Prostate gland (tissue), 2 donors: Measurements from ENCODE around the gene GIT2. TPM values are rescaled to one million over a fixed set of nuclear protein-coding genes. Genes with fewer than 3 reads are reported as not detected.

ENCODE experiments used
- DNase-seq: peaks from one replicate; pipeline ENCODE4 v3.0.0-alpha.2; 2019; ENCODE audit warnings: low spot score
- H3K27ac ChIP-seq, 2 donors: fragments of 200-600 bp; sonication (generic); 2 replicates each; pipeline ENCODE4 v1.5.1; 2017 to 2019
- H3K27me3 ChIP-seq: fragments of 200-600 bp; sonication (generic); replicated peaks from 2 replicates; pipeline ENCODE4 v1.5.1; 2019; ENCODE audit not compliant: insufficient read depth
- H3K36me3 ChIP-seq, 2 donors: fragments of 200-600 bp; sonication (generic); 1 replicate in 1 of 2; 2 replicates in 1 of 2; pipeline versions ENCODE4 v1.5.1 to v1.8.1; 2017 to 2019
- H3K4me1 ChIP-seq: fragments of 200-600 bp; sonication (generic); replicated peaks from 2 replicates; pipeline ENCODE4 v1.5.1; 2019
- H3K4me3 ChIP-seq, 2 donors: fragments of 200-600 bp; sonication (generic); 2 replicates each; pipeline ENCODE4 v1.5.1; 2017 to 2019
- H3K9me3 ChIP-seq: fragments of 200-600 bp; sonication (generic); 2 replicates; pipeline ENCODE4 v1.5.1; 2017
- CTCF ChIP-seq, 4 experiments: fragments of 200-600 bp in 2 of 4; fragments of 450-650 bp in 2 of 4; sonication (generic) in 2 of 4; IDR thresholded peaks; 1 replicate in 3 of 4; 2 replicates in 1 of 4; pipeline ENCODE4 v1.5.1; 2016 to 2019; ENCODE audit warnings: antibody characterized with exemption in 4 of 4, mild to moderate bottlenecking in 2 of 4, moderate library complexity in 2 of 4
- POLR2A ChIP-seq: fragments of 450-650 bp; IDR thresholded peaks from one replicate; pipeline ENCODE4 v1.6.1; 2016; ENCODE audit warnings: antibody characterized with exemption, mild to moderate bottlenecking
- POLR2AphosphoS5 ChIP-seq: sonication (generic); formaldehyde crosslinking; IDR thresholded peaks from one replicate; pipeline ENCODE4 v1.6.1; 2017; ENCODE audit warnings: antibody characterized with exemption
- WGBS: methylation state at CpG from one replicate; pipeline ENCODE4 v1.1.5; 2018; 5-methylcytosine and 5-hydroxymethylcytosine counted together
- intact Hi-C: fragments of 100-400 bp; cut with DNase I; formaldehyde crosslinking; loops from one replicate; pipeline ENCODE4 v1.14.2; 2022
- total RNA-seq, 2 donors: library from RNA; depleted of rRNA; stranded (reverse); fragments of >200 nt; gene quantifications; one replicate each; pipeline ENCODE4 v1.1.0, GENCODE V29; 2016

Gene GIT2
- total RNA-seq, 2 donors from 2014 or later, result 20.9 to 43.3 TPM

DNA sequence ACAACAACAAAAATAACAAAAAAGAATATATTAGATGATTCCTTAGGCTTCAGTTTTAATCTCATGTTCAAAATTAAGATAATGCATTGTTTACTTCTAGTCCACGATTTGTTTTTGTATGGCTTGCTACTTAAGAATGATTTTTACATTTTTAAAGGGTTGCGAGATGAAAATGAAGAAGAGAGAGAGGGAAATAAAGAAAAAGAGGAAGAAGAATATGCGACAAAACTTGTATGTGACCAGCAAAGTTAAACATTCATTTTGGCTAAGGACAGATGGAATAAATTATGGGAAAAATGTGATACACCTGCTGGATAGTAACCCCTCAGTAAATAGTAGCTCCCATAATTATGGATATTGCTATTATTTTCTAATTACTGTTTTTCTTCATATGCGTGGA lies 1.2 kb upstream of the GIT2 start:
- intact Hi-C loops, result loop anchor here (5.0 kb wide), 2 partner anchors 45 to 95 kb away; partner anchors contain the start of gene TCHP
- H3K36me3 ChIP-seq, result no peaks in the 10 kb centered on the region
- no peaks in the 10 kb centered on the region for H3K27me3 ChIP-seq
- 89% methylated on average over 4 of the region's 4 CpGs for whole genome bisulfite sequencing
- H3K4me1 ChIP-seq, result no peaks in the 10 kb centered on the region
- H3K27ac ChIP-seq, result no peak overlapping the region
- DNase-seq, result no peak
- no peak overlapping the region for H3K4me3 ChIP-seq
- TF ChIP-seq POLR2AphosphoS5, result no peak
- TF ChIP-seq POLR2A, result no peak
- TF ChIP-seq CTCF (IDR thresholded peaks at IDR 0.05), result no peak
- no peaks in the 10 kb centered on the region for H3K9me3 ChIP-seq

GRCh38 chr12:109996483-109996853 lies 300 bp upstream of the GIT2 start:
- WGBS, result 47% methylated on average over 2 of the region's 2 CpGs
- Histone ChIP-seq H3K4me3 (peak overlapping the region; percentile 85 to 88), H3K27ac (peak overlapping the region in 1 of 2 donors; percentile 54), H3K9me3 (no peaks in the 10 kb centered on the region), H3K36me3 (no peaks in the 10 kb centered on the region), H3K4me1 (no peaks in the 10 kb centered on the region), H3K27me3 (no peaks in the 10 kb centered on the region)
- intact Hi-C loops, result loop anchor here (5.0 kb wide), 2 partner anchors 44 to 94 kb away; partner anchors contain the start of gene TCHP
- no peak for DNase-seq
- TF ChIP-seq POLR2A (no peak), POLR2AphosphoS5 (no peak), CTCF (IDR thresholded peaks at IDR 0.05) (no peak)

DNA sequence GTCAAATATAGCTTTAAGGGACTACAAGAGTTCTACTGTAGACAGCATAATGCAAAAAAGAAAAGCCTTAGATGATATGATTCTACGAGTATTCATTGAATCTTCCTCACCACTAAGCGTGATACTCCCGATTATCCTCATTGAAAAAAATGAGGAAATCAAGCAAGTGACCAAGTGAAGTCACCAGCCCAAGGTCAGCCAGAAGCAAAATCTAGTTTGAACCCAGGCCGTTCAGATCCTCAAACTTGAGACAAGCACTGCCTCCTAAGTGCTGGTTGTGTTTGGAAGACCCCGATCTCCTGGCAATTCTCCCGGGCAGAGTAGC lies 845 bp downstream of the GIT2 start:
- Histone ChIP-seq H3K4me1 (no peaks in the 10 kb centered on the region), H3K9me3 (no peaks in the 10 kb centered on the region), H3K36me3 (no peaks in the 10 kb centered on the region), H3K4me3 (peak overlapping the region; percentile 85 to 88), H3K27me3 (no peaks in the 10 kb centered on the region), H3K27ac (peak overlapping the region; percentile 48 to 54)
- TF ChIP-seq POLR2A, result no peak
- no peak for DNase-seq
- 2% methylated on average over 6 of the region's 6 CpGs for WGBS
- intact Hi-C loops, result loop anchor here (5.0 kb wide), 2 partner anchors 43 to 93 kb away; partner anchors contain the start of gene TCHP

DNA sequence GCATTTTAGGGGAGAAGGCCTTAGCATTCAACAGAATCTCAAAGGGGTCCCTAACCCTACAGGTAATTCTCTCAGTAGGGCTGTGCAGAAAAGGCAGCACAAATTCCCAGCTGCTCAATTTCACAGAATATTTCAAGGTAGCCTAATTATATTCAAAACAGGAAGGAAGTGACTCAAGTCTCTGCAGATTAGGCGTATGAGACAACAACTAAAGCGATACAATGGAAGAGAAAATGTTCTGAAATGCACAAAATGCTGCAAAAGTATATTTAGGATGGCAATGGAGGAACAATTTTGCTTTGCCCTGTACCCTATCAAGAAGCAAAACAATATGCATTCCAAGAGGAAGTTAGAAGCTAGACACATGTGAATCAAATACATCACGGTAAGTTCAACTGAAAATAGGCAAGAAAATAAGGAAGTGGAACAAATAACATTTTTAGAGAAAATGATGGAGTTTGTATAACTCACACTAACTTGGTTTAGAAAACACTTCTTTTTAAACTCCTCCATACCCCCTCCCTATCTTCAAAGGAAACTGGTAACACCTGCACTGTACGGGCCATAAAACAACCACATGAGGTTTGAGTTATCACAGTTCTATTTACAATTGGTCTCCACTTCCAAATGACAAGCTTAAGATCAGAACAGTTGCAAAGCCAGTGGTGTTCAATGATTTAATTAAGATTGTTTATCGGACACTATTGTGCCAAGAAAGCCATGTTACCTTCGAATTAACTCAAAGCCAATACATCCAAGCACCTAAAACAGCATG lies 1.6 kb downstream of the GIT2 start:
- Histone ChIP-seq H3K4me1 (no peaks in the 10 kb centered on the region), H3K4me3 (peak overlapping the region in 1 of 2 donors; percentile 85), H3K36me3 (no peaks in the 10 kb centered on the region), H3K27ac (no peak overlapping the region), H3K27me3 (no peaks in the 10 kb centered on the region), H3K9me3 (no peaks in the 10 kb centered on the region)
- no peak for TF ChIP-seq CTCF (IDR thresholded peaks at IDR 0.05)
- TF ChIP-seq POLR2A, result no peak
- no peak for TF ChIP-seq POLR2AphosphoS5
- intact Hi-C loops, result loop anchor here (5.0 kb wide), 3 partner anchors 42 to 92 kb away; partner anchors contain the start of gene TCHP
- WGBS, result 56% methylated on average over 6 of the region's 6 CpGs
- no peak for DNase-seq

DNA sequence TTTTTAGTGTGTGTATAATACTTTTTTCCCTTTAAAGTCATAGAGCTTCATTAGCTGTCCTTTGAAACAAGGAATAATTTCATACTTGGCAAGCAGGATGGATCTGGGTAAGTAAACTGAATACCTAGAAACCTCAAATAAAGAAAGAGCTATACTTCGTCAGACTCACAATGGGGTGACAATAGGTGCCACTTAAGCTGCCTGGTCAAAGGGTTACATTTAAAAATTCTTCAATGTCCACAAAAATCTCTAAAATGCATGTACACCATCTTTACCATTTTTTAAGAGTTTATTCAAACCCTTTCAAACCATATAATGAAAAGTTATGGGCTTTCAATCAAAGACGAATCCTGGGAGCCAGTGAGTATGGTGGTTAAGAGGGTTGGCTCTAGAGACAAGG lies 3.1 kb downstream of the GIT2 start:
- H3K27ac ChIP-seq, result no peak overlapping the region
- H3K27me3 ChIP-seq, result no peaks in the 10 kb centered on the region
- H3K9me3 ChIP-seq, result no peaks in the 10 kb centered on the region
- intact Hi-C loops, result loop anchor here (5.0 kb wide), 1 partner anchor 61 kb away; no protein-coding TSS in a partner anchor
- 81% methylated on average over 2 of the region's 2 CpGs for WGBS
- H3K4me1 ChIP-seq, result no peaks in the 10 kb centered on the region
- no peak for TF ChIP-seq POLR2AphosphoS5
- no peak for TF ChIP-seq POLR2A
- no peak for TF ChIP-seq CTCF (IDR thresholded peaks at IDR 0.05)
- H3K36me3 ChIP-seq, result no peaks in the 10 kb centered on the region
- no peak for DNase-seq
- no peak overlapping the region for H3K4me3 ChIP-seq
